Gastroesophageal sphincter (tissue), 3 donors: Measurements from ENCODE around the gene RBP3.

Experiments
- POLR2A ChIP-seq, 2 donors: fragments of 450-650 bp; IDR thresholded peaks; one replicate each; pipeline ENCODE4 v1.6.1; 2017; ENCODE audit warnings: antibody characterized with exemption in 2 of 2, mild to moderate bottlenecking in 2 of 2, moderate library complexity in 1 of 2
- TF ChIP-seq, protein P1 (sequence below), 4 experiments: fragments of 200-600 bp in 2 of 4; fragments of 450-650 bp in 2 of 4; sonication (generic) in 1 of 4; IDR thresholded peaks; one replicate each; pipeline ENCODE4 v1.5.1; 2017 to 2019; ENCODE audit warnings: antibody characterized with exemption in 4 of 4, mild to moderate bottlenecking in 2 of 4, moderate library complexity in 2 of 4

DNA sequence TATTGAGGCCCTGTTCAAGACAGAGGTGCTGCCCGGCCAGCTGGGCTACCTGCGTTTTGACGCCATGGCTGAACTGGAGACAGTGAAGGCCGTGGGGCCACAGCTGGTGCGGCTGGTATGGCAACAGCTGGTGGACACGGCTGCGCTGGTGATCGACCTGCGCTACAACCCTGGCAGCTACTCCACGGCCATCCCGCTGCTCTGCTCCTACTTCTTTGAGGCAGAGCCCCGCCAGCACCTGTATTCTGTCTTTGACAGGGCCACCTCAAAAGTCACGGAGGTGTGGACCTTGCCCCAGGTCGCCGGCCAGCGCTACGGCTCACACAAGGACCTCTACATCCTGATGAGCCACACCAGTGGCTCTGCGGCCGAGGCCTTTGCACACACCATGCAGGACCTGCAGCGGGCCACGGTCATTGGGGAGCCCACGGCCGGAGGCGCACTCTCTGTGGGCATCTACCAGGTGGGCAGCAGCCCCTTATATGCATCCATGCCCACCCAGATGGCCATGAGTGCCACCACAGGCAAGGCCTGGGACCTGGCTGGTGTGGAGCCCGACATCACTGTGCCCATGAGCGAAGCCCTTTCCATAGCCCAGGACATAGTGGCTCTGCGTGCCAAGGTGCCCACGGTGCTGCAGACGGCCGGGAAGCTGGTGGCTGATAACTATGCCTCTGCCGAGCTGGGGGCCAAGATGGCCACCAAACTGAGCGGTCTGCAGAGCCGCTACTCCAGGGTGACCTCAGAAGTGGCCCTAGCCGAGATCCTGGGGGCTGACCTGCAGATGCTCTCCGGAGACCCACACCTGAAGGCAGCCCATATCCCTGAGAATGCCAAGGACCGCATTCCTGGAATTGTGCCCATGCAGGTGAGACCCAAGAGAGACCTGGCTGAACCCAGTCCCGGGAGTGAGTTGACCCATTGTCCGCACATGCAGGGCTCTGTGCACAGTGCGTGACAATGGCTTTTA, 2.8 kb downstream of the RBP3 start:
- TF ChIP-seq POLR2A (IDR thresholded peaks at IDR 0.05): no peak
- TF ChIP-seq, protein P1, sequence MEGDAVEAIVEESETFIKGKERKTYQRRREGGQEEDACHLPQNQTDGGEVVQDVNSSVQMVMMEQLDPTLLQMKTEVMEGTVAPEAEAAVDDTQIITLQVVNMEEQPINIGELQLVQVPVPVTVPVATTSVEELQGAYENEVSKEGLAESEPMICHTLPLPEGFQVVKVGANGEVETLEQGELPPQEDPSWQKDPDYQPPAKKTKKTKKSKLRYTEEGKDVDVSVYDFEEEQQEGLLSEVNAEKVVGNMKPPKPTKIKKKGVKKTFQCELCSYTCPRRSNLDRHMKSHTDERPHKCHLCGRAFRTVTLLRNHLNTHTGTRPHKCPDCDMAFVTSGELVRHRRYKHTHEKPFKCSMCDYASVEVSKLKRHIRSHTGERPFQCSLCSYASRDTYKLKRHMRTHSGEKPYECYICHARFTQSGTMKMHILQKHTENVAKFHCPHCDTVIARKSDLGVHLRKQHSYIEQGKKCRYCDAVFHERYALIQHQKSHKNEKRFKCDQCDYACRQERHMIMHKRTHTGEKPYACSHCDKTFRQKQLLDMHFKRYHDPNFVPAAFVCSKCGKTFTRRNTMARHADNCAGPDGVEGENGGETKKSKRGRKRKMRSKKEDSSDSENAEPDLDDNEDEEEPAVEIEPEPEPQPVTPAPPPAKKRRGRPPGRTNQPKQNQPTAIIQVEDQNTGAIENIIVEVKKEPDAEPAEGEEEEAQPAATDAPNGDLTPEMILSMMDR (IDR thresholded peaks at IDR 0.05): no peak
